Measurements from ENCODE around the gene ZW10. TPM values are rescaled to one million over a fixed set of nuclear protein-coding genes. Genes with fewer than 3 reads are reported as not detected.

Gene ZW10
- 10 to 100 TPM; 17.3 to 24.3 (median 20.2) TPM for total RNA-seq

- peak; percentile 51 to 69 for TF ChIP-seq POLR2A (IDR thresholded peaks at IDR 0.05)
- TF ChIP-seq CTCF (IDR thresholded peaks at IDR 0.05 in 4 of 5, conservative IDR thresholded peaks at IDR 0.05 in 1 of 5) = peak; percentile 70 to 83 (median 82)
- in situ Hi-C loops (cut with MboI; ENCODE audit: low sequenced_read_pairs in 4 of 4) (no loop called here), intact Hi-C loops (cut with DNase I; ENCODE audit: low total_unique reads) (loop anchor here (5.0 kb wide), 1 partner anchor 461 kb away; the partner anchor contains the start of gene TTC12)
- no peaks in the 10 kb centered on the region for H3K27me3 ChIP-seq
- H3K27ac ChIP-seq = peak within 1 kb of the TSS; percentile 86 to 97 (median 90)
- H3K4me1 ChIP-seq = peaks cover 15 to 18% of the 10 kb centered on the region in 2 donors
- ATAC-seq (peak; percentile 83 to 88), DNase-seq (peak; percentile 95 to 97)
- no peaks in the 10 kb centered on the region for H3K9me3 ChIP-seq
- peaks cover 0 to 12% of the 10 kb centered on the region in 2 donors for H3K36me3 ChIP-seq
- peak within 1 kb of the TSS; percentile 81 to 100 (median 84) for H3K4me3 ChIP-seq
Measured at GRCh38 chr11:113773416-113774173, at the start of gene ZW10. Gene ZW10 (minus strand): TSS chr11:113773692. CDS start chr11:113773666, 26 bp downstream.

GRCh38 chr11:113818426-113818825 is 44.9 kb upstream of the ZW10 start:
- Histone ChIP-seq H3K9me3 (no peaks in the 10 kb centered on the region), H3K36me3 (peaks cover 0 to 87% of the 10 kb centered on the region in 2 donors), H3K4me3 (no peak overlapping the region), H3K27me3 (no peaks in the 10 kb centered on the region), H3K27ac (no peak overlapping the region), H3K4me1 (no peaks in the 10 kb centered on the region)
- in situ Hi-C loops (cut with MboI; ENCODE audit: low sequenced_read_pairs in 4 of 4) (no loop called here), intact Hi-C loops (cut with DNase I; ENCODE audit: low total_unique reads) (no loop called here)
- ATAC-seq = no peak
- TF ChIP-seq CTCF (IDR thresholded peaks at IDR 0.05 in 4 of 5, conservative IDR thresholded peaks at IDR 0.05 in 1 of 5) (no peak), POLR2A (IDR thresholded peaks at IDR 0.05) (no peak)
- DNase-seq = no peak

- no peak overlapping the region for H3K4me3 ChIP-seq
- DNase-seq = no peak
- in situ Hi-C loops (cut with MboI; ENCODE audit: low sequenced_read_pairs in 4 of 4) (no loop called here), intact Hi-C loops (cut with DNase I; ENCODE audit: low total_unique reads) (no loop called here)
- H3K36me3 ChIP-seq = peaks cover 0 to 87% of the 10 kb centered on the region in 2 donors
- ATAC-seq = no peak
- no peaks in the 10 kb centered on the region for H3K27me3 ChIP-seq
- H3K9me3 ChIP-seq = no peaks in the 10 kb centered on the region
- H3K4me1 ChIP-seq = no peaks in the 10 kb centered on the region
- TF ChIP-seq POLR2A (IDR thresholded peaks at IDR 0.05) (no peak), CTCF (IDR thresholded peaks at IDR 0.05 in 4 of 5, conservative IDR thresholded peaks at IDR 0.05 in 1 of 5) (no peak)
- H3K27ac ChIP-seq = no peak overlapping the region
Measured at GRCh38 chr11:113817626-113818025, 44.1 kb upstream of the ZW10 start.

- in situ Hi-C loops (cut with MboI; ENCODE audit: low sequenced_read_pairs in 4 of 4) = no loop called here
- Histone ChIP-seq H3K27me3 (no peaks in the 10 kb centered on the region), H3K4me1 (no peaks in the 10 kb centered on the region), H3K36me3 (peaks cover 0 to 87% of the 10 kb centered on the region in 2 donors), H3K9me3 (no peaks in the 10 kb centered on the region), H3K27ac (no peak overlapping the region), H3K4me3 (no peak overlapping the region)
- DNase-seq (no peak), ATAC-seq (no peak)
- intact Hi-C loops (cut with DNase I; ENCODE audit: low total_unique reads) = no loop called here
- TF ChIP-seq POLR2A (IDR thresholded peaks at IDR 0.05) (no peak), CTCF (IDR thresholded peaks at IDR 0.05 in 4 of 5, conservative IDR thresholded peaks at IDR 0.05 in 1 of 5) (no peak)
Measured at GRCh38 chr11:113817162-113817561, 43.7 kb upstream of the ZW10 start.
